HG03095 (cell line): ENCODE measurements around the gene AMFR.
A peak's percentile ranks its signal among the peaks of the same experiment; 100 is the strongest.

ENCODE experiments used
- ATAC-seq: cut with Tn5 transposase; IDR thresholded peaks from one replicate; pipeline ENCODE4 v1.9.1; 2021; ENCODE audit warnings: moderate library complexity; ENCODE audit not compliant: unreplicated experiment

AMFR gene

DNA sequence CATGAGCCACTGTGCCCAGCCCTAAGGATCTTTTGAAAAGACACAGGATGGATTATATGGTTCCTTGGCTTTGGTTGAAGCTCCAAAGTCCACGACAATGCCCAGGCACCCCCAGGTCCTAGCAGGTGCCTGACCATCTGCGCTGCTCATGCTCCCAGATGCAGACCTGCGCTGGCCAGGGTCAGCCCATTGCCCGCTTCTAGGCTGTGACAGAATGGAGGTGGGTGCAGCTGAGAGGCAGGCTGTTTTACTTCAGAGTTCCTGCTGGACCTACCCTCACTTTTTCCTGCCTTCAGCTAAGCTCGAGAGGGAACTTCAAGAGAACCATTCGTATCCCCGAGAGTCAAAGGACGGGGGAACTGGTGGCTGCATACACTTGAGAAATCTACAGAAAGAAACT lies 60.5 kb downstream of the AMFR start:
- no peak for ATAC-seq

DNA sequence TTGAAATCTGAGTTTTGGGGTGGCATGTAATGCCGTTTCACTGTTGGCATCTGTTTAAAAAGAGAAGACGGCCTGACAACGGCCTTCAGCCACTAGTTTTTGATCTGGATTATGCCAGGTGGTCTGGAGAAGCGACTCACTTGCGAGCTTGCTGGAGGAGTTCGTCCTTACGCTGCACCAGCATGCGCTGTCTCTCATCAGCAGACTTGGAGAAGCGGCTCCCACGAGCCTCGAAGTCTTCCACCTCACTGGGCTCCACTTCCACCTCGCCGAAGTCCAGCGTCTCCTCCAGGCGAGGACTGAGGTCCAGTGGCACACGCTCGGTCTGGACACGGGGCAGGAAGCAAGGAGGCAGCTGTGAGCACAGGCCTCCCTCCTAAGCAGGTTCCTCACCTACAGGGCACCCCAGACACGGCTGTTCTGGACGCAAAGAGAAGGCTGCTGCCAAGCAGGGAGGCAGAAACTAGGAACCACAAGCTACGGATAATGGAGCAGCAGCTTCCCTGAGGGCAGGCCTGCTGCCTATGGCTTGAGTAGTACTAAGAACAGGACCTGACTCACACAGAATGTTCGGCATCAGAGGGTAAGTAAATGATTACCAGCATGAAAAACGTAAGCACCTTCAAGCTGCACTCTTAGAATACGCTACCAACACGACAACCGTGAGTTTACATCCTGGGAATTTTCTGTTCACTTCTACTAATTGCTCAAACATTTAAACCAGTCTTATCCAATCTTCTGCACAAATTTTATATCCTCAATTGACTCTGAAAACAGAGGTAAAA lies 61.4 kb downstream of the AMFR start:
- ATAC-seq: no peak

DNA sequence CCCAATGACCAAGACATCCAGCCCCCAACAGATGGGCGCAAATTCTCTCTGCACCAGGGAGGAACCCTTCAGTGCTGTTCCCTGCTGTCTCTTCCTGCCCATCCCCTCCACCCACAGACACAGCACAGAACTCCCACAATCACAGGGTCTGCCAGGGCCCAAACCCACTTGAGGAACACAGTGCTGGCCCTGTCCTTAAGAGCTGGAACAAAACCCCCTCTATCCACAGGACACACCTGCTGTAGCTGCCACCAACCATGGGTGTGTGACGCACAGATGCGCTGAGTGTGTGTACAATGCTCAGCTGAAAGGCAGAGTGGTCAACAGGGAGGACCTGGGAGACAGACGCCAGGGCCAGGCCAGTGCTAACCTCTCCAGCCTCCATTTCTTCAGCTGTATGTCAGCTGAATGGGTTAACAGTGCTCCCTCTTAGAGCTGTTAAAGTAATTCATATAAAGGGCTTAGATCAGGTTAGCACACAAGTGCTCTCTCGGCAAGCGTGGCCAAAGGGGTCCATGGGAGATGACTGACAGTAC lies 62.1 kb downstream of the AMFR start:
- ATAC-seq: no peak

DNA sequence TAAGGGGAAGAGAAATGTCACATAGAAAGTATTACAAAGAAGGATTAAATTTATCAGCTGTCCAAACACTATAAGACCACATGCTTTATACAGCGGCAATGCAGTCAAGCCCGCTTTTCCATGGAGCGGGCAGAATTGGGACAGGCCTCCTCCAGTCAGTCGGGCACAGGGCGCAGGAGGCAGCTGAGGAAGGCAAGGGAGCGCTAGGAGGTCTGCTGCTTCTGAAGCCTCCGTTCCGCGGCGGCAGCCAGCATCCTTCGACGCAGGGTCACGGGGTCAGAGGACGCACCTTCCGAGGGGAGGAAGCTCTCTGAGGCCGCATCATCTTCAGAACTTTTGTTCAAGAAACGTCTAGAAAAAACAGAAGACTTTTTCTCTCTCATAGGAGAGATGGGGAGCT lies 62.6 kb downstream of the AMFR start:
- no peak for ATAC-seq

DNA sequence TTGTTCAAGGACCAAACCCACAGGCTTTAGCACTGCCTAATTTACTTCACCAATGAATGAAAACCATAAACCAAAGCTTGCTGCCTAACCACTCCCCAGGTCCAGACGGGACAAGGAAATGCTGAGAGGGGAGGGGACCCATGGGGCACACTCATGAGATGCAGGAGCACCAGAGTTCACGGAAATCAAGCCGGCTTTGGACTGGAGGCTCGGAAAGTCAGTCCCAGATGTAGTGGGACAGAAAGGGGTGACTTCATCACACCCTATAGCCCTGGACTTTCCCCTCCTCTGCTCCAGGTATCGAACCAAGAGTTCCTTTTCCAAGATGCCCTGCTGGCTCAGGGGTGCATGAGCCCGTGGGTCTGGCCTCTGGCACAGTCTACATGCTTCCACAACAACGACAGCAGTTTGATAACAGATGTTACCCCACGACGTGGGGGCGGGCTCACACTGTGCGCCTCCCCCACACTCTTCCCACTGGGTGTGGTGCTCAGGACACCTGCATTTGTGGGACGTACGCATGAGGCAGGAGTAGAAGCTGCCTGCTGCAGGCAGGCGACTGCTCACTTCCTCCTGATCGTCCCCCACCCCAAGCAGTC lies 63.2 kb downstream of the AMFR start:
- no peak for ATAC-seq

DNA sequence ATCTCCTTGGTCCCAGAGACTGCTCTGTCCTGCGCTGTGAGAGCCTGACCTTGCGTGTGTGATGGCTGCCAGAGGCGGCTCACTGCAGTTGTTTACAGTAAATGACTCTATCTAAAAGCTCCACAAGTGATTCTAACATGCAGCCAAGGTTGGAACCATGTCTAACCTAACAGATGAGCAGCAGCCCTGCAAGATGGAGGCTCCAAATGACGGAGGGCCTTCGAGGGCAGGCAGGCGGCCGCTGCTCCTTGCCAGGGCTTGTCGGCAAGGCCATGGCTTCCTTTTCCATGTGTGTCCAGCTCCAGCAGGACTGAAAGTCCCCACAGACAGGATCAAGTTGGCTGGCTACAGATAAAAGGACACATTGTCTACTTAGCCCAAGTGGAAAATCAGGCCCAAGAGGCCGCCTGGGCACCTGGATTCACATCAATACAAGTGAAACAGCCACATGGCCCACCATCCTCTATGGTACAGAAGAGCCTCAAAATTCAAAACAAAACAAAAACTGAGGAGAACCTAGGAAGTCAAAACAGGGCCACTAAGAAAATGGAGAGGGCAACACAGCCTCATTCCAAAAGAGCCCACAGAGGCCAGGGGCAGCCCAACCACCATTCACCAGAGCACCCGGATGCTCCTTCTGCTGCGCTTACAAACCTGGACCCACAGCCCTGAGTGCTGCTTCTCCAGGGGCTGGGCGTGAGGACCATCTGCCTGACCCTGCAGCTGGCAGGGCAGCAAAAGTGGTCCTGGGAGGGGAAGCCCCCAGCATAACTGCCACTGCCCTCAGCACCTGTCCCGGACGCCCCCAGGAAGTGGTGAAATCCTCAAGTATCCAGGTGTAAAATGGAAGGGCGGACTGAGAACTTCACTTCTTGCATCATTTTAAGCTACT lies 65.0 kb downstream of the AMFR start:
- no peak for ATAC-seq

DNA sequence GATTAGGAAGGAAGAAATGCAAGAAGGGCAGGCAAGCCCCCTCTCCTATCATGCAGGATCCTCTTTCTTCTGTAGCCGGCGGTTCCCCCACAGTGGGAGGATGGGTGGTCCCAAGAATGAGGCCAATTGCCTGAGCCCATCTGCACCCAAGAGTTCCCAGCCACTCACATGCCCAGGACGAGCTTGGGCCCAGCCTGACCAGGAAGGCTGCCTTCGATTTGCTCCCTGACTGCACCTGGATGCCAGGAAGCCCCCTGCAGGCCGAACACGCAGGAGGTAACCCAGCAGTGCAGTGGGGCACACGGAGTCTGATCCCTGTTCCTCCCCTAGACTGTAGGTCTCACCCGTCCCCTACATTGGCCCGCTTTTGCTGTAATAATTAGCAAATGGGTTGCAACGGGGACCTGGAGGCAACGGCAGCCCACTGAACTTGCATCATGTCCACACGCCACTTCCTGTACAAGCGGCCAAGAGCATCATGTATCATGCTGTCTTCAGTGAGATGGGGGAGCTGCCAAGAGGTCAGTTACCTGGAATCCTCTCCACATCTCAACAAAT lies 67.5 kb downstream of the AMFR start:
- no peak for ATAC-seq

DNA sequence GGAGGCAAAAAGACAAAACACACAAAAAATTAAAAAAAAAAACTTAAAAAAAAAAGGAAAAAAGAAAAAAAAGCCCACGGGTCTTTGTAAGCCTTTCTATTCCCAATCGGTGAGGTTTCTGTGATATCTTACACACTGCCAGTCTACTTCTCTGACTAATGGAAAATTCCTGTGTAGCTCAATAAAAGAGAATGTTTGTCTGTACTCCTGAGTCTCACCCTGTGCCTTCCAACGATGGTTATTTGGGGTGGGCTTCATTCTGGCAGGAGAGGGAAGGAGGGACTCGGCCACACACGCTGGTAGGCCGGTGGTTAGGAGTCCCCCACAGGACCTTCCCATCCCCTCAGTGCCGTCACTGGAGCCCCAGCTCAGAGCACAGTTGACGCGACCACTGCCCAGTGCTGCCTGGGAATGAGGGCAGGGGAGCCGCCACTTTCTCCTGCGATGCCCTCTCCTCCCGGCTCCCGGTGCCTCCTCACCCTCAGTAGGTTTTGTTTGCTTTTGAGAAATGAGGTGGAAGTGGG lies 68.0 kb downstream of the AMFR start:
- ATAC-seq: peak; percentile 3

DNA sequence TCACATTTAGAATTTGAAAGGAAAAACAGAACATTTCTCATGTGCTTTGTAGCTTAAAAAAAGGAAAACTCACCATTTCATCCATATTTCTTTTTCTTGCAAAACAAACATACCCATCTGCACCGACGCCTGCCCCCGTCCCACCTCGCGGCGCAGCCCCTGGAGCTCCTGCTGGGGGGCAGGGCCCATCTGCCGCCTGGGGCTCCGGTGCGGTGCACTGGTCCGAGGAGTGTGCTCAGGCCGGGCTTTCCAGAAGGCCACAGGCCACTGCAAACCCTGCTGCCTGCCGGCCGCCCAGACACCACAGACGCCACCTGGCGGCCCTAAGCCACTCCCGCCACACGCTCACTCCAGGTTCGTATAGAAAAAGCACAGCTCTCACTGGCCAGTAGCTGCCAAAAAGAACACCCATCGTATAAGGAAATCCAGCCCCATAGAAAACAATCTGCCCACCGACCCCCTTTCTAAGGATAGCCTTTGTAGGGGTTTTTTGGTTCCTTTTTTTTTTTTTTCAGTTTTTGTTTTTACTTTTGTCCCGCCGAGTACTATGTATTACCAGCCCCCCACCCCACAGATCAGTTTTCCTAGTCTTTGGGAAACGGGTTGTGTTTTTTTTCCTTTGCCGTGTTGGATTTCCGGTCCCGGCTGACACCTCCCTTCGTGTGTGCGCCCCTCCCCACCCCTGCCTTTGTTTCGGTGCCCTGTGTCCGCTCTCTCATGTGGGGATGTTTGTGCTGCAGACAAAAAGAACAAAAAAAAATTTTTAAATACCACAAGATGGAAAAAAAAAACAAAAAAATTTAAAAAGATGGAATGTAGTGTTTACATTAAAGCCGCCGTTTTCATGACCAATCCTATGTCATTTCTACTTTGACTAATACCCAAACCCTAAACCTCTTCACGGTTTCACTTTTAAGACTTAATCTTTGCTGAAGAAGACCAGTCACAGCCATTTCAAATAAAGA lies 68.8 kb downstream of the AMFR start:
- ATAC-seq: peak; percentile 92

DNA sequence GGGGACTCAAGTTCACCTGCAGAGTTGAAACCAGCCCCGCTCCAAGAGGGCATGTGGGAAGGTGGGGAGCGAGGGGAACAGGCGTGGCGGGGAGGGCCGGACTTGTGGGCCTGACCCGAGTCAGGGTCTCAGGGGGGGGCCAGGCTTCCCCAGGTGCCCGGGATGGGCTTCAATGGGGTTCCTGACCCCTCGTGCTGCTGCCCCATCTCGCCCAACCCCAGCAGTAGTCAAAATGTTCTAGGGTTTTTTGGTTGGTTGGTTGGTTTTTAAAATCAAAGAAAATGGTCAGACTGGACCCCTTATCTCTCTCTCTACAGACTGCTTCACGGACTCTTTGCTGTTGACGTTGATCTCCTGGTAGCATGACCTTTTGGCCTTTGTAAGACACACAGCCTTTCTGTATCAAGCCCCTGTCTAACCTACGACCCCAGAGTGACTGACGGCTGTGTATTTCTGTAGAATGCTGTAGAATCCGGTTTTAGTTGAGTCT lies 69.5 kb downstream of the AMFR start:
- ATAC-seq: no peak

DNA sequence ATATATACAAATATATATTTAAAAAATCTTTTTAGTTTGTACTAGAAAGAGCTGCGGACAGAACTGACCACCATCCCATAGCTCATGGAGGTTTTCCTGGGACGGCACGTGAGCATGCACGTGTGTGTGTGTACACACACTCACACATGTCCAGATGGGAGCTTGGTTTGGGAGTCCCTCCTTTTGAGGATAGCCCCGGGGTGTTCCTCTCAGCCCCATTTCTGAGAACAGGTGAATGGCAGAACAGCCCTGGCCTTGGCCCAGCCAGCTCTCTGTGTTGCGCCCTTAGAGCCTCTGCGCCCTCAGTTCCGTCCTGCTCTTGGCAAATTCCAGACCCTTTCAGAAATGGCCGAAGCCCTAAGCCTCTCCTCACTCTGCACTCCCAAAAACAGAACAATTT lies 70.1 kb downstream of the AMFR start:
- ATAC-seq: no peak

DNA sequence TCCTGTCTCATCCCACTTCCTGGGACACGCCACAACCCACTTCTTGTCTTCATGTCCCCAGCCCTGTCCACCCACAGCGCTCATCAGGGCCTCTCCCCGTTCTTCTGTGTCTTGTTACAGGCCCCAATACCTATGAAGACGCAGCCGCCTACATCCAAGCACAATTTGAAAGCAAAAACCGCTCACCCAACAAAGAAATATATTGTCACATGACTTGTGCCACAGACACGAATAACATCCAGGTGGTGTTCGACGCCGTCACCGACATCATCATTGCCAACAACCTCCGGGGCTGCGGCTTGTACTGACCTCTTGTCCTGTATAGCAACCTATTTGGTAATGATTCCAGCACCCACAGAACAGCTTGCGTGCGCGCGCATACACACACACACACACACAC lies 70.6 kb downstream of the AMFR start:
- no peak for ATAC-seq

DNA sequence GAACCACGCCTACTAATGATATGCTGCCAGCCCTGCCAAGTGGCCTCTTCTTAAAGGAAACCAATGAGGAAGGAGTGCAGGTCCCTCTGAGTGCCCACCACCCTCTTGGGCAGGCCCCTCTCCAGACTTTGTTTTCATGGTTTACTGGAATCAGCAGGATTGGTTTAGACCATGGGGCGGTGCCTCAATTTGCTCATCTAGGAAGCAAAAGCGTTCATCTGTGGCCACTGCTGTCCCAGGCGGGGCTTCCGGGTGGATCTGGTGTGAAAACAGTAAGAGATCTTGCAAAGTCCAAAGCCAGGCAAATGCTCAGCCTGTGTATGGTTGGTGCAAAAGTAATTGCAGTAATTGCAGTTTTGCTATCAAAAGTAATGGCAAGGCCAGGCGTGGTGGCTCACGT lies 71.3 kb downstream of the AMFR start:
- ATAC-seq: no peak

DNA sequence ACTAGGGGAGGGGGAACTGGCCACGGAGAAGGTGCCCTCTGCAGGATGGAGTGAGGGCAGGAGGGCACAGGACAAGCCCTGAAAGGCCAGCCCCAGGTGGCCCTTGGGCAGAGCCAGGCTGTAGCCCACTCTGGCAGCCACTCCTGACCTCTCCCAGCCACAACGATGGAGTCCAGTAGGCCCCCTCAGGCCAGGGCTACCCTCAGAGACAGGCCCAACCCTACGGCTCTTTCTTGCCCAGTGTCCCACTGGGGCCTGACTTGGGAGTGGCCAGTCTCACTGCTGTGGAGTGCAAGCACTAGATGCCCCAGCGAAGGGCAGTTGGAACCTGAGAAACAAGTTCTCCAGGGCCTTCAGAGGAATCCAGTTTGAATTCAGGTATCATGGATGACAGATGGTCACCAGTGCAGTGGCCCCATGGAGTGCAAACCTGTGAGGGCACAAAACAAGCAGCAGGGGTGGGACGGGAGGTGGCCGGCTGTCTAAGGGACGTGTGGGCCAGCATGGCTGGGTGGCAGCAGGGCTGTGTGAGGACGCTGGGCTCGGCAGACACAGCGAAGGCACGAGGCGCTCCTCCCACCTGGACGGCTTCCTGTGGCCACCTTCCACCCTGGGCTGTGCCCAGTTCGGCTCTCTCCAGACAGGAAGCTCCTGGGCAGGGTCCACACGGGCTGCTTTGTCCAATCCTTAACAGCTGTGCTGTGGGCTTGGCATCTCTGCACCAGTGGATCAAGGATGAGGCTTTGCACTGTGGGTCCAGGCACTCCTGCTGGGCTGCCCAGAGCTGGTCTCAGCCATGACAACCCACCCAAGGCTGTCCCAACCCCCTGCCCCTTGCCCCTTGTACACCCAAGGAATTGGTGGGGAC lies 72.1 kb downstream of the AMFR start:
- ATAC-seq: no peak

DNA sequence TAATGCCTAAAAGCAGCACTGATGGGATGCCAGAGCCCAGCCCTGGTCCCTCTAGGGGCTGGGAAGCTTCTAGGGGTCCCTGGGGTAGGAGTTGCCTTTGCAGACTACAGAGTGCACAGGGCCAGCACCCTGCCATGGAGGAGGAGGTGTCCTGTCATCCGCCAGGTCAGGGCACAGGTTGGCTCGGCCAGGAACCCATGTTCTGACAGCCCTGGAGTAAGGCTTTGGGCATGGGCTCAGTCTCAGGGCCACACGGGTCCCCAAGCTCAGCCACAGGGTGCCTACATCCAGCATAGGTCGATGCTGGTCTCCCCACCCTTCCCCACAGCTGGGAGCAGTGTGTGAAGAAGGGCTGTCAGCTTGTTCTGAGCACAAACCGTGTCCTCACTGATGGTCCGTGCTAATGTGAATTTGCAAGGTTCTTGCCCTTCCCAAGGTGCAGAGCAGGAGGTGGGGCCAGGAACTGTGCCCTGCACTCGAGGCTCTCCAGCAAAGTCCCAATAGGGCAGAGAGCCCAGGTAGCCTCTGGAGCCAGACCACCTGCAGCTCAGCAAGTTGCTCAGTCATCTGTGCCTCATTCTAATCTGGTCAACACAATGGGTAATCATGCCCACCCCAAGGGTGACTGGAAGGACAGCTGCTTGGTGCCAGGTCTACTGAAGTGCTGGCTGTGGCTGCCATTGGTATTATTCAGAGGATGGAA lies 72.8 kb downstream of the AMFR start:
- no peak for ATAC-seq

DNA sequence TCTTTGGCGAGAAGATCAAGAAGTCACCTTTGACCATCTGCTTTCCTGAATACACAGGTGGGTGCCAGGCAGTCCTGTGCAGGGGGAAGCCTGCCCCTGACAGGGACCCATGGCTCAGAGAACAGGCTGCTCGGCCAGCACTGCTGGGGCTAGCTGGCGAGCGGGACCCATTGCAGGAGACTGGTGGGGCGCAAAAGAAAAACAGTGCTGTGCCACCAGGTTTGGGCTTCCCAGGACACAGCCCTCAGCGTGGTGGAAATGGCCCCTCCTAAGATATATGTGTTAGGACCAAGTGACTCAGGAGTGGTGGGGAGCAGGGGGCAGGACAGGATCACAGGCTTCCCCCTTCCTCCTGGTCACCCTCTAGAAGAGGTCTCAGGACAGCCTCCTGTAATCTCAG lies 73.9 kb downstream of the AMFR start:
- no peak for ATAC-seq

DNA sequence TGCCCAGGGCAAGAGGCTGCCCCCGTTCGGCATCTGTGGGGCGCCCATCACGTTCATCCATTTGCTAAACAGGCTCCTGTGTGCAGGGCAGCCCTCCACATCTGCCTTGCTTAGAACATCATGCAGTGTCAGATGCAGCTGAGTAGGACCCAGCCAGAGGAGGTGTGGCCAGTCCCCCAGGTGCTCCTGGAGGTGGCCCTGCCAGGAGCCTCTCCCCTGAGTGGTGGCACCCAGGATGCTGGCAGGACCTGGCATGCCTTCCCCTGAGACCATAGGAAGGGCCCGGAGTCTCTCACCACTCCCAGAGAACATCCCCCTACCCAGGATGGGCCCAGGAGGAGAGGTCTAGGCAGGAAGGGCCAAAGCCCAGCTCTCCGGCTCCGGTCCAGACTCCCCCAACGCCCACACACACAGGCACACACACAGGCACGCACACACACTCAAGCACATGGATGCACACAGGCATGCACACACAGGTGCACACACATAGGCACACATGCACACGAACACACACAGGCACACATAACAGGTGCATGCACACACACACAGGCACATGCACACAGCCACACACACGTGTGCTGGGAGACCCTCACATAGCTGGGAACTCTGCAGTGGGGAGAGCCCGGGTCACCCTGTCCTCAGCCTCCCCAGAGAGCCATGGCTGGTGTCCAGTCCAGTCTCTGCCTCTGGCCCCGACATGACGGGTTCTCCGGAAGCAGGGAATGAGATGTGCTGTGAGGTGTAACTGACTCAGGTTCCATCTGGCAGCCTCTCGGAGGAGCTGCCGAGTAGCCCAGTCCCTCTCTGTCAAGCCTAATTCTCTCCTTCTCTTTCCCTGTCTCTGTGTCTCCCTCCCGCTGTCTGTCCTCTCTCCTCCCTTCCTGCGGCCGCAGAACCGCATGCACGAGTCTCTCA lies 74.6 kb downstream of the AMFR start:
- no peak for ATAC-seq
